GM12878 (cell line): Measurements from ENCODE around the gene CFAP61. TPM values are rescaled to one million over a fixed set of nuclear protein-coding genes. Genes with fewer than 3 reads are reported as not detected.

Source experiments
- ATF2 ChIP-seq: IDR thresholded peaks from 2 replicates; pipeline ENCODE4 v1.6.1; 2012; ENCODE audit warnings: low read length, inconsistent platforms
- E2F8 ChIP-seq: fragments of 450-650 bp; IDR thresholded peaks from 2 replicates; pipeline ENCODE4 v1.6.1; 2018; ENCODE audit warnings: mild to moderate bottlenecking, low read depth, moderate library complexity; ENCODE audit not compliant: partially characterized antibody
- HCFC1 ChIP-seq: fragments of 150-350 bp; IDR thresholded peaks from 2 replicates; pipeline ENCODE4 v1.6.1; 2014; ENCODE audit warnings: low read length
- PKNOX1 ChIP-seq: fragments of 450-650 bp; IDR thresholded peaks from 2 replicates; pipeline ENCODE4 v1.6.1; 2016; ENCODE audit warnings: mild to moderate bottlenecking
- RAD51 ChIP-seq: fragments of 450-650 bp; IDR thresholded peaks from 2 replicates; pipeline ENCODE4 v1.6.1; 2016; ENCODE audit warnings: moderate library complexity, mild to moderate bottlenecking, inconsistent platforms
- ZBTB33 ChIP-seq: fragments of 450-650 bp; IDR thresholded peaks from 2 replicates; pipeline ENCODE4 v1.6.1; 2017; ENCODE audit warnings: mild to moderate bottlenecking
- polyA plus RNA-seq, 11 experiments: library from polyadenylated mRNA; depleted of rRNA in 4 of 11; unstranded in 6 of 11; stranded (reverse) in 5 of 11; fragments of >200 nt; fragmentation: Nextera tagmentation in 4 of 11; fragmentation: Illumina TruSeq in 1 of 11; extraction: Ambion mirVana in 4 of 11; extraction: Trizol in 1 of 11; gene quantifications; 1 replicate in 1 of 11; 2 replicates in 10 of 11; pipeline versions ENCODE4 v1.2.1 to v1.2.3, GENCODE V29; 2011 to 2016; ENCODE audit warnings: inconsistent platforms in 2 of 11, missing spikeins in 2 of 11, low read depth in 1 of 11
- total RNA-seq, 4 experiments: library from RNA; depleted of rRNA in 3 of 4; stranded (reverse); fragments of >200 nt in 3 of 4; fragmentation: Illumina TruSeq in 1 of 4; extraction: Trizol in 1 of 4; gene quantifications; 2 replicates each; pipeline versions ENCODE4 v1.2.1 to v1.2.3, GENCODE V29; 2013 to 2021

Gene CFAP61
- total and polyA plus RNA-seq, 10 of the 15 experiments (the other 5 are each of a cell fraction or from before 2014, with no cell fraction given): 0.11 to 0.41 (median 0.24) TPM; not detected in 7

- TF ChIP-seq E2F8: no peak
- TF ChIP-seq PKNOX1: no peak
- no peak for TF ChIP-seq RAD51
- no peak for TF ChIP-seq HCFC1
- no peak for TF ChIP-seq ZBTB33
- no peak for TF ChIP-seq ATF2
- TF ChIP-seq, all 136 proteins: peak for 0
Measured at GRCh38 chr20:20211274-20211987, 159.1 kb downstream of the CFAP61 start (continued).
